HG03095 (cell line): ENCODE measurements around the gene DDIT4.
"Not testable (repeated sequence)": the region's sequence is repeated elsewhere in the genome, so short reads cannot be mapped to it uniquely, and the experiment has no call there.

ENCODE experiments used
- ATAC-seq: cut with Tn5 transposase; IDR thresholded peaks from one replicate; pipeline ENCODE4 v1.9.1; 2021; ENCODE audit warnings: moderate library complexity; ENCODE audit not compliant: unreplicated experiment

Gene DDIT4

GRCh38 chr10:72285972-72286521, 12.3 kb downstream of the DDIT4 start:
- no peak for ATAC-seq

GRCh38 chr10:72291019-72291532, 17.4 kb downstream of the DDIT4 start:
- ATAC-seq, result no peak

- ATAC-seq, result no peak
These were observed 18.5 kb downstream of the DDIT4 start for GRCh38 chr10:72292223-72292691.

GRCh38 chr10:72295330-72295910, 21.7 kb downstream of the DDIT4 start:
- ATAC-seq, result no peak

- not testable (repeated sequence) for ATAC-seq
These were observed 23.1 kb downstream of the DDIT4 start for GRCh38 chr10:72296829-72297280.

GRCh38 chr10:72297281-72297804, 23.6 kb downstream of the DDIT4 start:
- peak; percentile 37 for ATAC-seq

DNA sequence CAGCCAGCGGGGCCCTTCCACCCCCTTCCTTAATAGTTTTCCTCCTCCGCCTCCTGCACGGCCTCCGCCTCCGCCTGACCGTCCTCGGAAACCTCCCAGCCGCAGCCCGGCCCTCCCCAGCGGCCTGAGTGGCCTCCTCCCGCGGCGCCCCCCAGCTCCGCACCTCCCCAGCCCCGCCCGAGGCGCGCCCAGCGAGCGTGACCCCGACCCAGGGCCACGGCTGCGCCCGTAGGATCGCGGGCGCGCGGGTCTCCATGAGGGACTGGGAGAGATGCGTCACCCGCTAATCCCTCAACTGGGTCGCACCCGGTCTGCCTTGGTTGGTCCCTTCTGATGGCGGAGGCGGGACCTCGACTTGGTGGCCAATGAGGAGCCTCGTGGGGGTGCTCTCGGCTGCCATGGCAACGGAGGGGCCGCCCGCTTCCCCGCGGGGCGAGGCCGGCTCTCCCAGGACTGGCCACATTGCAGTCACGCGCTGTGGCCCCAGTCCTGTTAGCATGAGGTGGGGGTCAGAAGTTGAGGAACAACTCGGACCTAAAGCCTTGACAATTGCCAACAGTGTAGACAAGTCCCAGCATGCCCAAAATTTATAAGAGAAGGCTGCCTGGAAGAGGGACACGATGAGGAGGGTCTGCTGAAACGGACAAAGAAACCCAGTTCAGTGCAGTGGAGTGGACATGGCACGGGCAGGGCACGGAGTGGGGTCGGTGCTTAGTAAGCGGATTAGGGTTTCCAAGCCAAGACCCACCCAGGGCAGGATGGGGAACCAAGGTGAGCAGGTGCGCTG, 24.3 kb downstream of the DDIT4 start:
- peak; percentile 72 for ATAC-seq

GRCh38 chr10:72298592-72299519, 25.1 kb downstream of the DDIT4 start:
- ATAC-seq, result no peak

DNA sequence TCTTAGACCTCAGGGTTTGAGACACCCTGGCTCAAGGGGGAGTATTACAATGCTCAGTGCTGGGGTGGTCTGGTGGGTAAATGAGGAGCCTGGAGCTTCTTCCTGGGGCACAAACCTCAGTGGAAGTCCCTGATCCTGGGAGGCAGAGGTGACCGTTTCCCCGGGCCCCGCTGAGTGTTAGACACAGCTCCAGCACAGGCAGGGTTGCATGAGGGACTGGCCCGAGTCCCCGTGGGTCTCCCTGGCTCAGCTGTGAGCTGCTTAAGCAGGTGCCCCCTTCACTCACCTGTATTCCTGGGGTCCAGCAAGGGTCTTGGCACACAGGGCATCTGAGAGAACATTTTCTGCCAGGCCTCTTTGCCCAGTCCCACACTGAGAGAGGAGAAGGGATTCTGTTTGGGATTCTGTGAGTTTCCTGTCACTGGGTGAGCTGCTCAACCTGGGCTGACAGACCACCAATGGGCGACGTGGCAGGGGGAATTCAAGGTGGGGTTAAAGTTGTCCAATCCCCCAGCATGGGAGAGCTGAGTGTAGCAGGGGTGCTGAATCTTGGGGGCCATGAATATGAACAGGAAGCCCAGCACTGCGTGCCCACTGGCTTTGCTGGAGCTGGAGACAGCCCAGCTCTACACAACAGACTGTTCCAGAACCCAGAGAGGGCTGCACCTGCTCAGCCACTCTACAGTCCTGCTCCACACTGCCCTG, 29.9 kb downstream of the DDIT4 start:
- ATAC-seq, result no peak

DNA sequence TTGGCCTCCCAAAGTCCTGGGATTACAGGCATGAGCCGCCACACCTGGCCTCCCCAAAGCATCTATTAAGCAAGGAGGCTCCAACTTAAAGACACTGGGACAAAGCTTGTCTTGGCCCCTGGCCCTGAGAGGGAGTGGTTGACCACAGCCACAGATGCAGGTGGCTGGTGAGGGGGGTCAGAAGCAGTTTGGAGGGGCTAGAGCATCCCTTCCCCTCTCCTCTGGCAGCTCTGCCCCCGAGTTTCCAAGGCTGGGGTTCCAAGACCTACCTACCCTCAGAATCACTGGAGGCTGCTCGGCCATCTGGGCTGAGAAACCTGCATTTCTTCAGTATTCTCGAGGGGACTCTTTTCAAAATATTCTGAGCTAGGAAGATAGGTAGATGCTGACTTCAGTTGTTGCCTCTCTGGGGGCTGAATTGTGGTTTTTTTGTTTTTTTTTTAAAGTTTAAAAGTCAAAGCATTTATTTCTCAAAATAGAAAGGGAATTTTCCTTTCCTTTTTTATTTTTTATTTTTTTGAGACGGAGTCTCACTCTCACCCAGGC, 32.6 kb downstream of the DDIT4 start:
- ATAC-seq, result no peak

- ATAC-seq, result not testable (repeated sequence)
These were observed 34.0 kb downstream of the DDIT4 start for GRCh38 chr10:72307711-72308110.

DNA sequence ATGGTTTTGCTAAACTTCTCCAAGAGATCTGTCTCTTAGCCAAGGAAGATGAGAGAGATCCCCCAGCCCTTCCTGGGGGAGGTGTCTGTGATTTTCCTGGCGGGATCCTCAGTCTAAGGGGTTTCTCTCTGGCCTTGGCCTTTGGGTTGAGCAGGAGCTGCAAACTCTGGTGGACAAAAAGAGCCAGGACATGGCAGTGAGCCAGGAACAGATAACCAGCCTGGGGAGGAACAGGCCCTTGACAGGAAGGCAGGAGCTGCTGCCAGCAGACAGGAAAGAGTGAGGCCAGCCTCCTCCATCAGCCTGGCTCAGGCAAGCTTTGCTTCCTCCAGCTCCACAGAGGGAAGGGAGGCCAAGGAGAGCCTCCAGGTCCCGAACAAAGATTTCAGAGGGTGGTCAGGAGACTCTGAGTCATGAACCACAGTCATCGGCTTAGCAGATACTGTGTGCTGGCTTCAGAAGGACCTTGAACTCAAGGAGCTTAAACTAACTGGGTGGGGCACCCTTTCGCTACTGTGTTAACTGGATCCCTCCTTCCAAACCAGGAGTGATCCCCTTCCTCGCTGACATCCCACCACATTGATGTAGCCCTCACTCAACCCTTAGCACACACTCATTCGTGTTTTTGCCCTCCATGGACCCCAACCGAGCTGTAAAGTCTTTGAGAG, 34.7 kb downstream of the DDIT4 start:
- ATAC-seq, result no peak

- no peak for ATAC-seq
These were observed 35.8 kb downstream of the DDIT4 start for GRCh38 chr10:72309290-72310240.

GRCh38 chr10:72310241-72310633, 36.5 kb downstream of the DDIT4 start:
- ATAC-seq, result no peak

DNA sequence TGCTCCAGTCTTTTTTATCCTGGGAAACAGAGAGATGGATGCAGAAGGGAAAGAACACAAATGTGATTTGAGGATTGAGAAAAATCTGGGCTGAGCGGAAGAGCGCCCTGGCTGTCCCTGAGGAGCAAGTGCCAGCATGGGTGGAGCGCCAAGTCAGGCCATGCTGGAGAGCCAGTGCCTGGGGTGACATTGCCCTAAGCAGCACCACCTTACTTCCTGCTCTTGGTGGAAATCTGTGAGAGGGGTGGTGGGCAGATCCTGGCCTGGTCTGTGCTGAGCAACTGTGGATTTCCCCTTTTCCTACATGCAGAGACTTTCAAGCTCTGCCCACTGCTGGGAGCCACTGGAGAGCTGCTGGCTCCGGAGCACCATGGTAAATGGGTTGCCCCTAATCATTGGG, 36.9 kb downstream of the DDIT4 start:
- no peak for ATAC-seq

- ATAC-seq, result no peak
These were observed 37.9 kb downstream of the DDIT4 start for GRCh38 chr10:72311667-72312066.

DNA sequence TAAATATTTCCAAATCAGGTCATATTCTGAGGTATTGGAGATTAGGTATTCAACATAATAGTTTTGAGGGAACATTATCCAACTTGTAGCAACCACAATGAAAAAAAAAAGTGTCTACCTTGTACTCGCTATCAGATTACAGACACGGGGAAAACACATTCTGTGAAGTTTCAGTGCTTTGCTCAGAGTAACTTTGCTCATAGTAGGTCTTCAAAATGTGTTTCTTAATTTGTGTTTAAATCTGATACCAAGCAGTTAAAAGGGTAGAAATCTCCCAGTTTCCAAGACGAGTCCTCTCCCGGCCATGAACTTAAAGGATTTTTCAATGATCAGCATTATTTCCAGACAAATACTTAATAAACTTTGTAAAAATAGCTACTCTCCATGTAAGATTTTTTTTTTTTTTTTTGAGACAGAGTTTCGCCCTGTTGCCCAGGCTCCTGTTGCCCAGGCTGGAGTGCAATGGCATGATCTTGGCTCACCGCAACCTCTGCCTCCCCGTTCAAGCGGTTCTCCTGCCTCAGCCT, 39.2 kb downstream of the DDIT4 start:
- ATAC-seq, result no peak

- no peak for ATAC-seq
These were observed 40.5 kb downstream of the DDIT4 start for GRCh38 chr10:72314263-72314662.
